Hepatocyte (in vitro differentiated cells): ENCODE data around the gene GCLC. TPM values are rescaled to one million over a fixed set of nuclear protein-coding genes. Genes with fewer than 3 reads are reported as not detected.

Experiments used
- DNase-seq: peaks from one replicate; pipeline ENCODE4 v3.0.0-alpha.2; 2016; ENCODE audit warnings: low spot score
- H2AFZ ChIP-seq: fragments of 200-600 bp; sonication (generic); 2 replicates; pipeline ENCODE4 v1.6.0; 2016; ENCODE audit warnings: antibody characterized with exemption, mild to moderate bottlenecking
- H3K27ac ChIP-seq: fragments of 200-600 bp; sonication (generic); 2 replicates; pipeline ENCODE4 v1.5.1; 2016; ENCODE audit warnings: mild to moderate bottlenecking
- H3K27me3 ChIP-seq: fragments of 200-600 bp; sonication (generic); 2 replicates; pipeline ENCODE4 v1.6.1; 2016
- H3K36me3 ChIP-seq: fragments of 200-600 bp; sonication (generic); replicated peaks from 2 replicates; pipeline ENCODE4 v1.5.1; 2016; ENCODE audit warnings: low read depth; ENCODE audit not compliant: insufficient read depth
- H3K4me1 ChIP-seq: fragments of 200-600 bp; sonication (generic); 2 replicates; pipeline ENCODE4 v1.5.1; 2016; ENCODE audit warnings: mild to moderate bottlenecking, moderate library complexity; ENCODE audit not compliant: insufficient read depth
- H3K4me2 ChIP-seq: fragments of 200-600 bp; sonication (generic); 2 replicates; pipeline ENCODE4 v1.6.0; 2016
- H3K4me3 ChIP-seq: fragments of 200-600 bp; sonication (generic); 2 replicates; pipeline ENCODE4 v1.5.1; 2016; ENCODE audit warnings: mild to moderate bottlenecking
- H3K79me2 ChIP-seq: fragments of 200-600 bp; sonication (generic); 2 replicates; pipeline ENCODE4 v1.6.0; 2017; ENCODE audit warnings: mild to moderate bottlenecking
- H3K9me2 ChIP-seq: fragments of 200-600 bp; sonication (generic); replicated peaks from 2 replicates; pipeline ENCODE4 v1.6.0; 2017; ENCODE audit warnings: mild to moderate bottlenecking; ENCODE audit not compliant: insufficient read depth
- H3K9me3 ChIP-seq: fragments of 200-600 bp; sonication (generic); 2 replicates; pipeline ENCODE4 v1.5.1; 2016; ENCODE audit warnings: low read depth, mild to moderate bottlenecking
- H4K20me1 ChIP-seq: fragments of 200-600 bp; sonication (generic); 2 replicates; pipeline ENCODE4 v1.6.0; 2016; ENCODE audit warnings: mild to moderate bottlenecking; ENCODE audit not compliant: insufficient read depth, poor library complexity, severe bottlenecking
- EZH2 ChIP-seq: fragments of 200-600 bp; sonication (generic); IDR thresholded peaks from 2 replicates; pipeline ENCODE4 v1.6.1; 2016; ENCODE audit warnings: antibody characterized with exemption, mild to moderate bottlenecking, borderline replicate concordance
- EZH2phosphoT487 ChIP-seq: fragments of 200-600 bp; sonication (generic); IDR thresholded peaks from one replicate; pipeline ENCODE4 v1.6.1; 2018; ENCODE audit warnings: antibody characterized with exemption, mild to moderate bottlenecking, low read depth, moderate library complexity; ENCODE audit not compliant: unreplicated experiment, severe bottlenecking
- WGBS: methylation state at CpG from one replicate; pipeline ENCODE4 v1.1.6; 2016; ENCODE audit warnings: low lambda C conversion rate; ENCODE audit errors: missing lambda C conversion rate; 5-methylcytosine and 5-hydroxymethylcytosine counted together
- polyA plus RNA-seq: library from polyadenylated mRNA; unstranded; fragments of >200 nt; fragmentation: Nextera tagmentation; extraction: Ambion mirVana; gene quantifications from 2 replicates; pipeline ENCODE4 v1.2.1, GENCODE V29; 2016
- total RNA-seq: library from RNA; depleted of rRNA; stranded (reverse); fragments of >200 nt; gene quantifications from 2 replicates; pipeline ENCODE4 v1.2.3, GENCODE V29; 2014
- TF ChIP-seq, protein P1 (sequence below): fragments of 200-600 bp; sonication (generic); IDR thresholded peaks from 2 replicates; pipeline ENCODE4 v1.5.1; 2016; ENCODE audit warnings: antibody characterized with exemption, mild to moderate bottlenecking; ENCODE audit not compliant: poor library complexity

GCLC gene
- total and polyA plus RNA-seq, 2 experiments from 2014 or later: 21.9 to 52.6 TPM

- no peak overlapping the region for H2AFZ ChIP-seq
Observed at GRCh38 chr6:53581856-53582255, 37.0 kb upstream of the GCLC start.

GRCh38 chr6:53581173-53581773 lies 36.4 kb upstream of the GCLC start:
- peak; percentile 17 for DNase-seq
- Histone ChIP-seq H3K9me2 (no peaks in the 10 kb centered on the region), H2AFZ (no peak overlapping the region)

More at GRCh38 chr6:53581856-53582255, 37.0 kb upstream of the GCLC start:
- no peaks in the 10 kb centered on the region for H3K36me3 ChIP-seq
- no peaks in the 10 kb centered on the region for H3K9me2 ChIP-seq
- no peak for DNase-seq
- H3K4me1 ChIP-seq: peaks cover 19% of the 10 kb centered on the region
- H3K27ac ChIP-seq: peak overlapping the region; percentile 33
- TF ChIP-seq EZH2phosphoT487: no peak
- TF ChIP-seq EZH2: no peak
- TF ChIP-seq, protein P1, sequence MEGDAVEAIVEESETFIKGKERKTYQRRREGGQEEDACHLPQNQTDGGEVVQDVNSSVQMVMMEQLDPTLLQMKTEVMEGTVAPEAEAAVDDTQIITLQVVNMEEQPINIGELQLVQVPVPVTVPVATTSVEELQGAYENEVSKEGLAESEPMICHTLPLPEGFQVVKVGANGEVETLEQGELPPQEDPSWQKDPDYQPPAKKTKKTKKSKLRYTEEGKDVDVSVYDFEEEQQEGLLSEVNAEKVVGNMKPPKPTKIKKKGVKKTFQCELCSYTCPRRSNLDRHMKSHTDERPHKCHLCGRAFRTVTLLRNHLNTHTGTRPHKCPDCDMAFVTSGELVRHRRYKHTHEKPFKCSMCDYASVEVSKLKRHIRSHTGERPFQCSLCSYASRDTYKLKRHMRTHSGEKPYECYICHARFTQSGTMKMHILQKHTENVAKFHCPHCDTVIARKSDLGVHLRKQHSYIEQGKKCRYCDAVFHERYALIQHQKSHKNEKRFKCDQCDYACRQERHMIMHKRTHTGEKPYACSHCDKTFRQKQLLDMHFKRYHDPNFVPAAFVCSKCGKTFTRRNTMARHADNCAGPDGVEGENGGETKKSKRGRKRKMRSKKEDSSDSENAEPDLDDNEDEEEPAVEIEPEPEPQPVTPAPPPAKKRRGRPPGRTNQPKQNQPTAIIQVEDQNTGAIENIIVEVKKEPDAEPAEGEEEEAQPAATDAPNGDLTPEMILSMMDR: no peak
- H4K20me1 ChIP-seq: no peaks in the 10 kb centered on the region
- no peaks in the 10 kb centered on the region for H3K79me2 ChIP-seq
- WGBS: 38% methylated on average over 2 of the region's 2 CpGs
- no peaks in the 10 kb centered on the region for H3K27me3 ChIP-seq
- H3K9me3 ChIP-seq: no peaks in the 10 kb centered on the region
- H3K4me3 ChIP-seq: no peak overlapping the region
- H3K4me2 ChIP-seq: peak overlapping the region; percentile 49

DNA sequence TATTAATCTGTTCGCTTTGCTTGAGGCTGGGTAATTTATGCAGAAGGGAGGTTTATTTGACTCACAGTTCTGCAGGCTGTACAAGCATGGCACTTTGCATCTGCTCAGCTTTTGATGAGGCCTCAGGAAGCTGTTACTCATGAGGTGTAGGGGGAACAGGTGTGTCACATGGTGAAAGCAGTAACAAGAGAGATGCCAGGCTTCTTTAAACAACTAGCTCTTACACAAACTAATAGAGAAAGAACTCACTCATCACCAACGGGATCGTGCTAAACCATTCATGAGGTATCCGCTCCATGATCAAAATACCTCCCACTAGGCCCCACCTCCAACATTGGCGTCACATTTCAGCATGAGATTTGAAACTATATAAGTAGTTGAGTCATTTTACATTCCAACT lies 34.4 kb upstream of the GCLC start:
- Histone ChIP-seq H3K36me3 (no peaks in the 10 kb centered on the region), H3K4me2 (no peak overlapping the region), H3K79me2 (no peaks in the 10 kb centered on the region), H2AFZ (no peak overlapping the region), H3K9me2 (no peaks in the 10 kb centered on the region), H3K4me1 (peaks cover 19% of the 10 kb centered on the region), H3K27me3 (no peaks in the 10 kb centered on the region), H4K20me1 (no peaks in the 10 kb centered on the region), H3K27ac (no peak overlapping the region), H3K9me3 (no peaks in the 10 kb centered on the region), H3K4me3 (no peak overlapping the region)
- no peak for TF ChIP-seq EZH2
- TF ChIP-seq EZH2phosphoT487: no peak
- 88% methylated on average over 5 of the region's 5 CpGs for WGBS
- DNase-seq: no peak

More at GRCh38 chr6:53581173-53581773, 36.4 kb upstream of the GCLC start:
- TF ChIP-seq EZH2phosphoT487 (no peak), EZH2 (no peak)
- TF ChIP-seq, protein P1: no peak
- Histone ChIP-seq H3K4me2 (peak overlapping the region; percentile 49), H3K27ac (peak overlapping the region; percentile 33), H3K4me1 (peaks cover 19% of the 10 kb centered on the region), H3K4me3 (no peak overlapping the region), H3K36me3 (no peaks in the 10 kb centered on the region), H4K20me1 (no peaks in the 10 kb centered on the region), H3K9me3 (no peaks in the 10 kb centered on the region), H3K79me2 (no peaks in the 10 kb centered on the region), H3K27me3 (no peaks in the 10 kb centered on the region)
- 67% methylated on average over 2 of the region's 2 CpGs for WGBS

GRCh38 chr6:53578371-53578770 lies 33.5 kb upstream of the GCLC start:
- peaks cover 19% of the 10 kb centered on the region for H3K4me1 ChIP-seq
- H3K4me2 ChIP-seq: no peak overlapping the region
- TF ChIP-seq, protein P1: no peak
- TF ChIP-seq EZH2phosphoT487: no peak
- no peak for TF ChIP-seq EZH2
- H4K20me1 ChIP-seq: no peaks in the 10 kb centered on the region
- no peaks in the 10 kb centered on the region for H3K27me3 ChIP-seq
- H3K79me2 ChIP-seq: no peaks in the 10 kb centered on the region
- WGBS: 57% methylated on average over 7 of the region's 7 CpGs
- H2AFZ ChIP-seq: no peak overlapping the region
- no peak for DNase-seq
- no peak overlapping the region for H3K4me3 ChIP-seq
- H3K27ac ChIP-seq: no peak overlapping the region
- H3K36me3 ChIP-seq: no peaks in the 10 kb centered on the region
- no peaks in the 10 kb centered on the region for H3K9me2 ChIP-seq
- no peaks in the 10 kb centered on the region for H3K9me3 ChIP-seq
